Activated CD4-positive, alpha-beta T cell treated with anti-CD3 and anti-CD28 coated beads, Interleukin-2, amount 10 ng/mL, durations not matched to agents 24 days and 14 days (primary cell): ENCODE results near the gene DMRTB1. TPM values are rescaled to one million over a fixed set of nuclear protein-coding genes. Genes with fewer than 3 reads are reported as not detected.

Experiments
- DNase-seq: peaks from one replicate; pipeline ENCODE4 v3.0.0; 2022
- H3K27ac Mint-ChIP-seq: one replicate; pipeline ENCODE4 v1.8.0; 2022; ENCODE audit warnings: mild to moderate bottlenecking, mixed read lengths
- H3K27me3 Mint-ChIP-seq: one replicate; pipeline ENCODE4 v1.8.0; 2022; ENCODE audit warnings: mixed read lengths
- H3K36me3 Mint-ChIP-seq: one replicate; pipeline ENCODE4 v1.8.0; 2022; ENCODE audit warnings: low read depth, mild to moderate bottlenecking, mixed read lengths
- H3K4me1 Mint-ChIP-seq: one replicate; pipeline ENCODE4 v1.8.0; 2021; ENCODE audit warnings: mixed read lengths
- H3K4me3 Mint-ChIP-seq: one replicate; pipeline ENCODE4 v1.8.0; 2022; ENCODE audit warnings: mild to moderate bottlenecking, moderate library complexity, mixed read lengths
- H3K9me3 Mint-ChIP-seq: one replicate; pipeline ENCODE4 v1.8.0; 2021; ENCODE audit warnings: mixed read lengths
- intact Hi-C: fragments of 100-400 bp; cut with micrococcal nuclease; formaldehyde crosslinking; loops from one replicate; pipeline ENCODE4 v1.15.1; 2023
- total RNA-seq: library from RNA; stranded (reverse); gene quantifications from 2 replicates; pipeline ENCODE4 v1.2.3, GENCODE V29; 2022

DMRTB1 gene
- not detected in 2 replicates for total RNA-seq

GRCh38 chr1:53459321-53460175 lies at the start of gene DMRTB1:
Gene DMRTB1 (plus strand): TSS chr1:53459399. CDS start chr1:53459454, 55 bp downstream.
- intact Hi-C loops = no loop called here
- Mint-ChIP-seq H3K4me1 (no peaks in the 10 kb centered on the region), H3K27ac (no peak within 1 kb of the TSS), H3K9me3 (no peaks in the 10 kb centered on the region), H3K27me3 (peaks cover 5% of the 10 kb centered on the region), H3K4me3 (no peak within 1 kb of the TSS), H3K36me3 (no peaks in the 10 kb centered on the region)
- DNase-seq = no peak

GRCh38 chr1:53409695-53410094 lies 49.5 kb upstream of the DMRTB1 start:
- Mint-ChIP-seq H3K27ac (peak overlapping the region; percentile 38), H3K36me3 (no peaks in the 10 kb centered on the region), H3K9me3 (no peaks in the 10 kb centered on the region), H3K4me1 (peaks cover 50% of the 10 kb centered on the region), H3K4me3 (no peak overlapping the region), H3K27me3 (no peaks in the 10 kb centered on the region)
- intact Hi-C loops = loop anchor here (10.0 kb wide), 1 partner anchor 995 kb away; the partner anchor contains the start of gene SSBP3
- no peak for DNase-seq

- peak overlapping the region; percentile 66 for H3K27ac Mint-ChIP-seq
- intact Hi-C loops = loop anchor here (10.0 kb wide), 1 partner anchor 995 kb away; the partner anchor contains the start of gene SSBP3
- DNase-seq = no peak
These were observed 49.1 kb upstream of the DMRTB1 start for GRCh38 chr1:53410100-53410541.

GRCh38 chr1:53410701-53411100 lies 48.5 kb upstream of the DMRTB1 start:
- Mint-ChIP-seq H3K27me3 (no peaks in the 10 kb centered on the region), H3K36me3 (no peaks in the 10 kb centered on the region), H3K4me1 (peaks cover 56% of the 10 kb centered on the region), H3K9me3 (peaks cover 4% of the 10 kb centered on the region), H3K4me3 (no peak overlapping the region), H3K27ac (peak overlapping the region; percentile 73)
- intact Hi-C loops = loop anchor here (10.0 kb wide), 1 partner anchor 994 kb away; the partner anchor contains the start of gene SSBP3
- DNase-seq = no peak

More at GRCh38 chr1:53410100-53410541, 49.1 kb upstream of the DMRTB1 start:
- Mint-ChIP-seq H3K27me3 (no peaks in the 10 kb centered on the region), H3K4me3 (peak overlapping the region; percentile 11), H3K4me1 (peaks cover 53% of the 10 kb centered on the region), H3K36me3 (no peaks in the 10 kb centered on the region), H3K9me3 (no peaks in the 10 kb centered on the region)

GRCh38 chr1:53411541-53412152 lies 47.6 kb upstream of the DMRTB1 start:
- peak overlapping the region; percentile 96 for H3K27ac Mint-ChIP-seq
- no peaks in the 10 kb centered on the region for H3K27me3 Mint-ChIP-seq
- no peak for DNase-seq
- peaks cover 4% of the 10 kb centered on the region for H3K9me3 Mint-ChIP-seq
- peaks cover 62% of the 10 kb centered on the region for H3K4me1 Mint-ChIP-seq
- H3K4me3 Mint-ChIP-seq = peak overlapping the region; percentile 80
- H3K36me3 Mint-ChIP-seq = no peaks in the 10 kb centered on the region
- intact Hi-C loops = loop anchor here (2.0 to 10.0 kb wide), 2 partner anchors 19 to 993 kb away; partner anchors contain the start of gene SSBP3

- Mint-ChIP-seq H3K4me1 (peaks cover 70% of the 10 kb centered on the region), H3K27ac (peak overlapping the region; percentile 96), H3K9me3 (peaks cover 4% of the 10 kb centered on the region), H3K36me3 (no peaks in the 10 kb centered on the region), H3K4me3 (peak overlapping the region; percentile 80), H3K27me3 (no peaks in the 10 kb centered on the region)
- DNase-seq = no peak
- intact Hi-C loops = loop anchor here (1.0 to 10.0 kb wide), 3 partner anchors 20 to 992 kb away; partner anchors contain the start of gene SSBP3
These were observed 46.7 kb upstream of the DMRTB1 start for GRCh38 chr1:53412285-53413174.

- intact Hi-C loops = loop anchor here (1.0 to 10.0 kb wide), 3 partner anchors 21 to 991 kb away; partner anchors contain the start of gene SSBP3
- peak overlapping the region; percentile 96 for H3K27ac Mint-ChIP-seq
- peaks cover 71% of the 10 kb centered on the region for H3K4me1 Mint-ChIP-seq
- H3K9me3 Mint-ChIP-seq = peaks cover 4% of the 10 kb centered on the region
- peak; percentile 91 for DNase-seq
- H3K36me3 Mint-ChIP-seq = no peaks in the 10 kb centered on the region
- no peaks in the 10 kb centered on the region for H3K27me3 Mint-ChIP-seq
- H3K4me3 Mint-ChIP-seq = peak overlapping the region; percentile 80
These were observed 45.8 kb upstream of the DMRTB1 start for GRCh38 chr1:53413175-53414001.

GRCh38 chr1:53414632-53415031 lies 44.6 kb upstream of the DMRTB1 start:
- intact Hi-C loops = loop anchor here (10.0 kb wide), 1 partner anchor 990 kb away; the partner anchor contains the start of gene SSBP3
- Mint-ChIP-seq H3K27ac (peak overlapping the region; percentile 96), H3K27me3 (no peaks in the 10 kb centered on the region), H3K9me3 (peaks cover 4% of the 10 kb centered on the region), H3K36me3 (no peaks in the 10 kb centered on the region), H3K4me1 (peaks cover 72% of the 10 kb centered on the region), H3K4me3 (no peak overlapping the region)
- DNase-seq = no peak

GRCh38 chr1:53415432-53415831 lies 43.8 kb upstream of the DMRTB1 start:
- Mint-ChIP-seq H3K4me3 (no peak overlapping the region), H3K36me3 (no peaks in the 10 kb centered on the region), H3K9me3 (peaks cover 4% of the 10 kb centered on the region), H3K4me1 (peaks cover 69% of the 10 kb centered on the region), H3K27me3 (no peaks in the 10 kb centered on the region), H3K27ac (peak overlapping the region; percentile 96)
- no peak for DNase-seq
- intact Hi-C loops = loop anchor here (10.0 kb wide), 1 partner anchor 989 kb away; the partner anchor contains the start of gene SSBP3

- peaks cover 9% of the 10 kb centered on the region for H3K9me3 Mint-ChIP-seq
- peaks cover 67% of the 10 kb centered on the region for H3K4me1 Mint-ChIP-seq
- H3K27ac Mint-ChIP-seq = peak overlapping the region; percentile 63
- no peak overlapping the region for H3K4me3 Mint-ChIP-seq
- no peak for DNase-seq
- H3K27me3 Mint-ChIP-seq = peaks cover 2% of the 10 kb centered on the region
- intact Hi-C loops = loop anchor here (10.0 kb wide), 1 partner anchor 988 kb away; the partner anchor contains the start of gene SSBP3
- H3K36me3 Mint-ChIP-seq = no peaks in the 10 kb centered on the region
These were observed 42.9 kb upstream of the DMRTB1 start for GRCh38 chr1:53416269-53416813.

GRCh38 chr1:53417074-53417511 lies 42.1 kb upstream of the DMRTB1 start:
- Mint-ChIP-seq H3K27me3 (peaks cover 6% of the 10 kb centered on the region), H3K36me3 (no peaks in the 10 kb centered on the region), H3K27ac (peak overlapping the region; percentile 77), H3K9me3 (peaks cover 14% of the 10 kb centered on the region), H3K4me1 (peaks cover 60% of the 10 kb centered on the region), H3K4me3 (peak overlapping the region; percentile 5)
- DNase-seq = no peak
- intact Hi-C loops = loop anchor here (10.0 kb wide), 1 partner anchor 988 kb away; the partner anchor contains the start of gene SSBP3

GRCh38 chr1:53419034-53419433 lies 40.2 kb upstream of the DMRTB1 start:
- intact Hi-C loops = loop anchor here (10.0 kb wide), 1 partner anchor 986 kb away; the partner anchor contains the start of gene SSBP3
- Mint-ChIP-seq H3K27me3 (peaks cover 6% of the 10 kb centered on the region), H3K36me3 (no peaks in the 10 kb centered on the region), H3K9me3 (peaks cover 14% of the 10 kb centered on the region), H3K4me1 (peaks cover 40% of the 10 kb centered on the region), H3K4me3 (no peak overlapping the region), H3K27ac (no peak overlapping the region)
- no peak for DNase-seq
